ENCODE results near the gene TMEM53. TPM values are rescaled to one million over a fixed set of nuclear protein-coding genes. Genes with fewer than 3 reads are reported as not detected.

The TMEM53 gene
- total RNA-seq, 1 experiment from 2014 or later, result 6.2 TPM

DNA sequence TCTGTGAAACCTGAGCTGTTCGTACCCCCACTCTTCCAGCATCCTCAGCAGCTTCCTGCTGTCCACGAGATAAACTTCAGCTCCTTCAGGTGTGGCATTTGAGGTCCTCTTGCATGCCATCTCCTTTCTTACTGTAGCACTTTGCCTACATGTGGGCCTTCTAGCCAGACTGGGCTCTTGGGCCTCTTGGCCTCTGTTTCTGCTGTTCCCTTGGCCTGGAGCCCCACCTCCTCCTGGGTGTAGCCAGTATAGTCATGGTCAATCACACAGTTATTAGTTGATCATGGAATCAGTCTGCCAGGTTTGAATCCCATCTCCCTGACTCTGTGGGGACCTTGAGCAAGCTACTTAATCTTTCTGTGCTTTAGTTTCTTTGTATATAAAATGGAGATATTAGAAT lies 26.4 kb downstream of the TMEM53 start:
- no peak overlapping the region for H3K14ac ChIP-seq (ENCODE audit: insufficient read depth, low read length)
- H2AFZ ChIP-seq (ENCODE audit: low read length), result no peak overlapping the region
- H2BK15ac ChIP-seq (ENCODE audit: low read depth, low read length), result no peak overlapping the region
- H3K23ac ChIP-seq (ENCODE audit: insufficient read length, low read depth, low read length), result no peak overlapping the region
- Mint-ChIP-seq H3K9me3 (no peaks in the 10 kb centered on the region), H3K27ac (no peak overlapping the region), H3K36me3 (ENCODE audit: insufficient read depth in 1 of 3, low read depth in 3 of 3) (peaks cover 23 to 75% (median 69%) of the 10 kb centered on the region in 3 experiments; a peak in 6 of 7 replicates), H3K4me1 (peaks cover 8 to 27% of the 10 kb centered on the region in 2 experiments; a peak in 2 of 4 replicates), H3K27me3 (ENCODE audit: low read depth) (no peaks in the 10 kb centered on the region), H3K4me3 (no peak overlapping the region; a peak in 1 of 5 replicates)
- no peak overlapping the region for H3T11ph ChIP-seq (ENCODE audit: low read length)
- no peak overlapping the region for H3K18ac ChIP-seq (ENCODE audit: insufficient read length, low read depth, low read length)
- no peaks in the 10 kb centered on the region for H3K9me3 ChIP-seq (ENCODE audit: control insufficient read depth, low read depth, low read length)
- no peaks in the 10 kb centered on the region for H3K4me1 ChIP-seq (ENCODE audit: insufficient read depth, low read length)
- H2AK5ac ChIP-seq (ENCODE audit: insufficient read length, low read length), result no peak overlapping the region
- H3K27ac ChIP-seq (ENCODE audit: insufficient read length, low read depth, low read length), result no peak overlapping the region
- no peak overlapping the region for H2BK20ac ChIP-seq (ENCODE audit: low read depth, low read length, poor library complexity, severe bottlenecking)
- H3K4ac ChIP-seq (ENCODE audit: low read depth, low read length), result no peak overlapping the region
- no peaks in the 10 kb centered on the region for H3K79me1 ChIP-seq (ENCODE audit: insufficient read depth, low read depth, low read length, poor library complexity, severe bottlenecking)
- TF ChIP-seq, protein P1, sequence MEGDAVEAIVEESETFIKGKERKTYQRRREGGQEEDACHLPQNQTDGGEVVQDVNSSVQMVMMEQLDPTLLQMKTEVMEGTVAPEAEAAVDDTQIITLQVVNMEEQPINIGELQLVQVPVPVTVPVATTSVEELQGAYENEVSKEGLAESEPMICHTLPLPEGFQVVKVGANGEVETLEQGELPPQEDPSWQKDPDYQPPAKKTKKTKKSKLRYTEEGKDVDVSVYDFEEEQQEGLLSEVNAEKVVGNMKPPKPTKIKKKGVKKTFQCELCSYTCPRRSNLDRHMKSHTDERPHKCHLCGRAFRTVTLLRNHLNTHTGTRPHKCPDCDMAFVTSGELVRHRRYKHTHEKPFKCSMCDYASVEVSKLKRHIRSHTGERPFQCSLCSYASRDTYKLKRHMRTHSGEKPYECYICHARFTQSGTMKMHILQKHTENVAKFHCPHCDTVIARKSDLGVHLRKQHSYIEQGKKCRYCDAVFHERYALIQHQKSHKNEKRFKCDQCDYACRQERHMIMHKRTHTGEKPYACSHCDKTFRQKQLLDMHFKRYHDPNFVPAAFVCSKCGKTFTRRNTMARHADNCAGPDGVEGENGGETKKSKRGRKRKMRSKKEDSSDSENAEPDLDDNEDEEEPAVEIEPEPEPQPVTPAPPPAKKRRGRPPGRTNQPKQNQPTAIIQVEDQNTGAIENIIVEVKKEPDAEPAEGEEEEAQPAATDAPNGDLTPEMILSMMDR (conservative IDR thresholded peaks at IDR 0.05), result no peak
- H3K23me2 ChIP-seq (ENCODE audit: insufficient read length, low read depth, low read length, poor library complexity, severe bottlenecking), result no peaks in the 10 kb centered on the region
- no peak overlapping the region for H4K91ac ChIP-seq (ENCODE audit: insufficient read length, low read depth, low read length)
- no peak overlapping the region for H2BK120ac ChIP-seq (ENCODE audit: low read depth, low read length, poor library complexity, severe bottlenecking)
- no peaks in the 10 kb centered on the region for H3K27me3 ChIP-seq (ENCODE audit: insufficient read depth, low read length)
- H3K79me2 ChIP-seq (ENCODE audit: insufficient read depth, low read length), result no peaks in the 10 kb centered on the region
- no peak overlapping the region for H4K8ac ChIP-seq (replicated peaks; ENCODE audit: insufficient read length, low read depth, low read length)
- no peak overlapping the region for H3K56ac ChIP-seq (ENCODE audit: insufficient read length, low read depth, low read length)
- WGBS (ENCODE audit: extremely low coverage, insufficient read length, low lambda C conversion rate), result no CpG with 5 or more reads among the region's 2 CpGs
- no peak overlapping the region for H3K9ac ChIP-seq (ENCODE audit: extremely low read depth, insufficient read length, low read length)
- no peak for DNase-seq
- no peak overlapping the region for H4K5ac ChIP-seq (ENCODE audit: insufficient read length, low read depth, low read length)
- H2BK12ac ChIP-seq (ENCODE audit: insufficient read length, low read depth, low read length), result no peak overlapping the region
- H4K20me1 ChIP-seq (ENCODE audit: control insufficient read depth, insufficient read depth, insufficient read length), result no peaks in the 10 kb centered on the region
- H3K4me2 ChIP-seq (ENCODE audit: insufficient read depth, insufficient read length, low read length), result no peak overlapping the region
- H2BK5ac ChIP-seq (ENCODE audit: insufficient read length, low read length), result no peak overlapping the region
